ENCODE data around the gene SDR39U1. TPM values are rescaled to one million over a fixed set of nuclear protein-coding genes. Genes with fewer than 3 reads are reported as not detected.

The SDR39U1 gene
- total RNA-seq, 1 donor from 2014 or later, result 29.7 TPM

- no peak for DNase-seq (ENCODE audit: low read depth)
- H3K4me3 ChIP-seq (ENCODE audit: low read depth, low read length), result no peak overlapping the region
- TF ChIP-seq CTCF (IDR thresholded peaks at IDR 0.05; ENCODE audit: insufficient read depth, low read length, poor library complexity, severe bottlenecking), result no peak
- no peaks in the 10 kb centered on the region for H3K36me3 ChIP-seq (ENCODE audit: control insufficient read depth, insufficient read depth, low read length)
- no peaks in the 10 kb centered on the region for H3K27me3 ChIP-seq (ENCODE audit: control insufficient read depth, insufficient read depth, low read length)
Measured at GRCh38 chr14:24422261-24422660, 20.3 kb downstream of the SDR39U1 start.

GRCh38 chr14:24418492-24418873 lies 24.1 kb downstream of the SDR39U1 start:
- no peak for DNase-seq (ENCODE audit: low read depth)
- H3K27me3 ChIP-seq (ENCODE audit: control insufficient read depth, insufficient read depth, low read length), result no peaks in the 10 kb centered on the region
- no peaks in the 10 kb centered on the region for H3K36me3 ChIP-seq (ENCODE audit: control insufficient read depth, insufficient read depth, low read length)
- H3K4me3 ChIP-seq (ENCODE audit: low read depth, low read length), result no peak overlapping the region
- TF ChIP-seq CTCF (IDR thresholded peaks at IDR 0.05; ENCODE audit: insufficient read depth, low read length, poor library complexity, severe bottlenecking), result no peak

GRCh38 chr14:24417832-24418491 lies 24.6 kb downstream of the SDR39U1 start:
- no peak for DNase-seq (ENCODE audit: low read depth)

GRCh38 chr14:24416932-24417619 lies 25.5 kb downstream of the SDR39U1 start:
- Histone ChIP-seq H3K36me3 (ENCODE audit: control insufficient read depth, insufficient read depth, low read length) (no peaks in the 10 kb centered on the region), H3K27me3 (ENCODE audit: control insufficient read depth, insufficient read depth, low read length) (no peaks in the 10 kb centered on the region), H3K4me3 (ENCODE audit: low read depth, low read length) (no peak overlapping the region)
- no peak for DNase-seq (ENCODE audit: low read depth)
- no peak for TF ChIP-seq CTCF (IDR thresholded peaks at IDR 0.05; ENCODE audit: insufficient read depth, low read length, poor library complexity, severe bottlenecking)

More at GRCh38 chr14:24417832-24418491, 24.6 kb downstream of the SDR39U1 start:
- Histone ChIP-seq H3K4me3 (ENCODE audit: low read depth, low read length) (no peak overlapping the region), H3K27me3 (ENCODE audit: control insufficient read depth, insufficient read depth, low read length) (no peaks in the 10 kb centered on the region), H3K36me3 (ENCODE audit: control insufficient read depth, insufficient read depth, low read length) (no peaks in the 10 kb centered on the region)
- TF ChIP-seq CTCF (IDR thresholded peaks at IDR 0.05; ENCODE audit: insufficient read depth, low read length, poor library complexity, severe bottlenecking), result no peak

GRCh38 chr14:24416254-24416931 lies 26.2 kb downstream of the SDR39U1 start:
- no peaks in the 10 kb centered on the region for H3K27me3 ChIP-seq (ENCODE audit: control insufficient read depth, insufficient read depth, low read length)
- TF ChIP-seq CTCF (IDR thresholded peaks at IDR 0.05; ENCODE audit: insufficient read depth, low read length, poor library complexity, severe bottlenecking), result no peak
- no peak for DNase-seq (ENCODE audit: low read depth)
- H3K4me3 ChIP-seq (ENCODE audit: low read depth, low read length), result no peak overlapping the region
- no peaks in the 10 kb centered on the region for H3K36me3 ChIP-seq (ENCODE audit: control insufficient read depth, insufficient read depth, low read length)
